SK-N-SH treated with all-trans-retinoic acid at 6 μM for 48 hours (cell line): ENCODE data around the gene TMEM178A.

ENCODE experiments used
- ARNTL ChIP-seq: fragments of 450-650 bp; formaldehyde crosslinking; IDR thresholded peaks from 2 replicates; pipeline ENCODE4 v1.5.0; 2020; ENCODE audit warnings: low read depth, mild to moderate bottlenecking, moderate library complexity, borderline replicate concordance
- BACH2 ChIP-seq: fragments of 250-450 bp; sonication (Bioruptor Pico); IDR thresholded peaks from 2 replicates; pipeline ENCODE4 v1.9.0; 2021; ENCODE audit warnings: mild to moderate bottlenecking, borderline replicate concordance
- CSRNP3 ChIP-seq: fragments of 250-450 bp; sonication (Bioruptor Pico); IDR thresholded peaks from 2 replicates; pipeline ENCODE4 v1.5.1; 2021; ENCODE audit warnings: mild to moderate bottlenecking, moderate library complexity
- ISL1 ChIP-seq: fragments of 250-450 bp; sonication (Bioruptor Pico); IDR thresholded peaks from 2 replicates; pipeline ENCODE4 v2.1.2; 2022; ENCODE audit warnings: mild to moderate bottlenecking, moderate library complexity
- OSR1 ChIP-seq: fragments of 250-450 bp; sonication (Bioruptor Pico); IDR thresholded peaks from 2 replicates; pipeline ENCODE4 v1.8.0; 2022; ENCODE audit warnings: moderate library complexity, mild to moderate bottlenecking, inconsistent platforms
- PATZ1 ChIP-seq: fragments of 250-450 bp; sonication (Bioruptor Pico); IDR thresholded peaks from 2 replicates; pipeline ENCODE4 v1.8.0; 2020; ENCODE audit warnings: mild to moderate bottlenecking, moderate library complexity, borderline replicate concordance
- POU6F1 ChIP-seq: fragments of 250-450 bp; sonication (Bioruptor Pico); IDR thresholded peaks from 2 replicates; pipeline ENCODE4 v1.8.0; 2021; ENCODE audit warnings: low read depth, mild to moderate bottlenecking, moderate library complexity, borderline replicate concordance
- RARB ChIP-seq: fragments of 250-450 bp; sonication (Bioruptor Pico); IDR thresholded peaks from 2 replicates; pipeline ENCODE4 v1.8.0; 2021; ENCODE audit warnings: mild to moderate bottlenecking, moderate library complexity
- TCF4 ChIP-seq: fragments of 250-450 bp; sonication (Bioruptor Pico); IDR thresholded peaks from 2 replicates; pipeline ENCODE4 v1.8.0; 2021; ENCODE audit warnings: mild to moderate bottlenecking, moderate library complexity, borderline replicate concordance
- TOX ChIP-seq: fragments of 250-450 bp; sonication (Bioruptor Pico); IDR thresholded peaks from 2 replicates; pipeline ENCODE4 v1.8.0; 2021; ENCODE audit warnings: mild to moderate bottlenecking, moderate library complexity, borderline replicate concordance
- ZFP30 ChIP-seq: fragments of 450-650 bp; formaldehyde crosslinking; IDR thresholded peaks from 2 replicates; pipeline ENCODE4 v1.5.0; 2022; ENCODE audit warnings: mild to moderate bottlenecking, moderate library complexity
- ZNF70 ChIP-seq: fragments of 450-650 bp; formaldehyde crosslinking; IDR thresholded peaks from 2 replicates; pipeline ENCODE4 v1.5.0; 2020; ENCODE audit warnings: mild to moderate bottlenecking, moderate library complexity

GRCh38 chr2:39701137-39701536 lies 35.4 kb downstream of the TMEM178A start:
- TF ChIP-seq CSRNP3 (CRISPR knock-in tag) (no peak), OSR1 (CRISPR knock-in tag) (no peak), RARB (no peak), TOX (CRISPR knock-in tag) (no peak), TCF4 (CRISPR knock-in tag) (no peak), ARNTL (CRISPR knock-in tag) (no peak), BACH2 (no peak), ZNF70 (no peak), ZFP30 (CRISPR knock-in tag) (no peak), ISL1 (CRISPR knock-in tag) (no peak), POU6F1 (CRISPR knock-in tag) (no peak), PATZ1 (CRISPR knock-in tag) (no peak)
